Measurements from ENCODE around the gene TPST2.

The TPST2 gene

DNA sequence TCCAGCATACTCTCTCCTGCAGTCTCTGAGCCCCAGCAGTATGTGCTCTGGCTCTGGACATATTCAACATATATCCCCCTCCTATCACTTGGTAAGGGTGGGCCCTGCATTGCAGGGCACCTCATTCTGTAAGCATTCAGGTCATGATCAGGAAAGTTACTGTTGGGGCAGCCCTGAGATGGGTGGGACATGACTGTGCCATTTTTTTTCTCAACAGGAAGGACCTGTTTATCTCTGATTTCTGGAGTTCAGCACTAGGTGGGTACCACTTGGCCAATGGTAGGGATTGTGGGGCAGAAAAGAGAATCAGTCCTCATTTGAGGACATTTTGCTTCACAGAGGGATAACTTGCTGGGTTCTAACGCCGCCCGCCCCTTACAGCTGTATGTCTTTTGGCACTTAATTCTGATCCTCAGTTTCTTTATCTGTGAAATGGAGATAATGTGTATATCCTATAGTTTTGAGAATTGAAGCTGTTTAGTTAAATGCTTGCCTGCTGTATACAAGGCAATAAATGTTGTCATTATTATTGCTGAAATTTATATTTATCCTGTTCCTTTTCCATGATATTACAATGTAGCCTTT lies 104.0 kb downstream of the TPST2 start:
- Mint-ChIP-seq H3K9me3 (no peaks in the 10 kb centered on the region), H3K36me3 (ENCODE audit: low read depth) (peaks cover 22% of the 10 kb centered on the region), H3K27ac (peak overlapping the region; percentile 22 to 84 (median 65)), H3K4me1 (peaks cover 49% of the 10 kb centered on the region), H3K27me3 (ENCODE audit: low read depth) (no peaks in the 10 kb centered on the region), H3K4me3 (peak overlapping the region; percentile 90 to 97 (median 95))
- TF ChIP-seq, protein P1, sequence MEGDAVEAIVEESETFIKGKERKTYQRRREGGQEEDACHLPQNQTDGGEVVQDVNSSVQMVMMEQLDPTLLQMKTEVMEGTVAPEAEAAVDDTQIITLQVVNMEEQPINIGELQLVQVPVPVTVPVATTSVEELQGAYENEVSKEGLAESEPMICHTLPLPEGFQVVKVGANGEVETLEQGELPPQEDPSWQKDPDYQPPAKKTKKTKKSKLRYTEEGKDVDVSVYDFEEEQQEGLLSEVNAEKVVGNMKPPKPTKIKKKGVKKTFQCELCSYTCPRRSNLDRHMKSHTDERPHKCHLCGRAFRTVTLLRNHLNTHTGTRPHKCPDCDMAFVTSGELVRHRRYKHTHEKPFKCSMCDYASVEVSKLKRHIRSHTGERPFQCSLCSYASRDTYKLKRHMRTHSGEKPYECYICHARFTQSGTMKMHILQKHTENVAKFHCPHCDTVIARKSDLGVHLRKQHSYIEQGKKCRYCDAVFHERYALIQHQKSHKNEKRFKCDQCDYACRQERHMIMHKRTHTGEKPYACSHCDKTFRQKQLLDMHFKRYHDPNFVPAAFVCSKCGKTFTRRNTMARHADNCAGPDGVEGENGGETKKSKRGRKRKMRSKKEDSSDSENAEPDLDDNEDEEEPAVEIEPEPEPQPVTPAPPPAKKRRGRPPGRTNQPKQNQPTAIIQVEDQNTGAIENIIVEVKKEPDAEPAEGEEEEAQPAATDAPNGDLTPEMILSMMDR (IDR thresholded peaks at IDR 0.05; ENCODE audit: unreplicated experiment in 3 of 3), result no peak

DNA sequence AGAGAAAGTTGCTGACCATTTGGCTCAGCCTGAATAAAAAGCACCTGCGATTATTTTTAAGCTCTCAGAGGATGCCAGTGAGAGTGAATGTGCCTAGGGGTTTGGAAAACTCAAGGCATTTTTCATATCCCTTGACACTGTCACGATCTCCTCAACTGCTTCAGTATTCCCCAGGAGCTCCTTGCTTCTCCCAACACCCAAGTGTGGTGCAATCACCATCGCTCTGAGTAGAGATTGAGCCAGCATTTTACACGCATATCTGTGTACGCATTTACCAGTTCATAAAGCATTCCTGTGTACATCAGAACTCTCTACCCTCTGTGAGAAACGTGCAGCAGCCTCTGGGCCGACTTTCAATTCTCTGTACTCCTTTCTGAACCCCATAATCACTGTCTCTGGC lies 104.9 kb downstream of the TPST2 start:
- peaks cover 19% of the 10 kb centered on the region for H3K36me3 Mint-ChIP-seq (ENCODE audit: low read depth)

DNA sequence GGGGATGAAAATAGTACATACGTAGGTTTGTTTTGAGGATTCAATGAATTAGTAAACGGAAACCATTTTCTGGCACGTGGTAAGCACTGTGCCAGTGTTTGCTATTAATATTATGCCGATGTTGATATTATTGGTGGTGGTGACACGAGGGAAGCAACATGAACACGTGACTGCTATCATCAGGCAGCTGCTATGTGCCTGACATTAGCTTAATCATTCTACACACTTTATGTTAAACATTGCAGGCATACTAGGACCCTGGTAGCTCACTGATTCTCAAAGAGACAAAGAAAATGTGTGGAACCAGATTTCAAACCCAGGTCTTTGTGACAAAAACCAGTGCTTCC lies 105.6 kb downstream of the TPST2 start:
- H3K4me3 Mint-ChIP-seq, result peak overlapping the region; percentile 90 to 97 (median 95)
- no peaks in the 10 kb centered on the region for H3K27me3 Mint-ChIP-seq (ENCODE audit: low read depth)
- H3K4me1 Mint-ChIP-seq, result peaks cover 62% of the 10 kb centered on the region
- H3K36me3 Mint-ChIP-seq (ENCODE audit: low read depth), result peaks cover 20% of the 10 kb centered on the region
- TF ChIP-seq, protein P1 (IDR thresholded peaks at IDR 0.05; ENCODE audit: unreplicated experiment in 3 of 3), result no peak
- H3K9me3 Mint-ChIP-seq, result no peaks in the 10 kb centered on the region
- peak overlapping the region; percentile 84 to 98 (median 94) for H3K27ac Mint-ChIP-seq

More for the DNA sequence above, 104.9 kb downstream of the TPST2 start:
- no peaks in the 10 kb centered on the region for H3K27me3 Mint-ChIP-seq (ENCODE audit: low read depth)
- H3K4me1 Mint-ChIP-seq, result peaks cover 55% of the 10 kb centered on the region
- H3K9me3 Mint-ChIP-seq, result no peaks in the 10 kb centered on the region
- H3K27ac Mint-ChIP-seq, result peak overlapping the region; percentile 6 to 84 (median 65)
- H3K4me3 Mint-ChIP-seq, result peak overlapping the region; percentile 90 to 97 (median 95)
- TF ChIP-seq, protein P1 (IDR thresholded peaks at IDR 0.05; ENCODE audit: unreplicated experiment in 3 of 3), result no peak

DNA sequence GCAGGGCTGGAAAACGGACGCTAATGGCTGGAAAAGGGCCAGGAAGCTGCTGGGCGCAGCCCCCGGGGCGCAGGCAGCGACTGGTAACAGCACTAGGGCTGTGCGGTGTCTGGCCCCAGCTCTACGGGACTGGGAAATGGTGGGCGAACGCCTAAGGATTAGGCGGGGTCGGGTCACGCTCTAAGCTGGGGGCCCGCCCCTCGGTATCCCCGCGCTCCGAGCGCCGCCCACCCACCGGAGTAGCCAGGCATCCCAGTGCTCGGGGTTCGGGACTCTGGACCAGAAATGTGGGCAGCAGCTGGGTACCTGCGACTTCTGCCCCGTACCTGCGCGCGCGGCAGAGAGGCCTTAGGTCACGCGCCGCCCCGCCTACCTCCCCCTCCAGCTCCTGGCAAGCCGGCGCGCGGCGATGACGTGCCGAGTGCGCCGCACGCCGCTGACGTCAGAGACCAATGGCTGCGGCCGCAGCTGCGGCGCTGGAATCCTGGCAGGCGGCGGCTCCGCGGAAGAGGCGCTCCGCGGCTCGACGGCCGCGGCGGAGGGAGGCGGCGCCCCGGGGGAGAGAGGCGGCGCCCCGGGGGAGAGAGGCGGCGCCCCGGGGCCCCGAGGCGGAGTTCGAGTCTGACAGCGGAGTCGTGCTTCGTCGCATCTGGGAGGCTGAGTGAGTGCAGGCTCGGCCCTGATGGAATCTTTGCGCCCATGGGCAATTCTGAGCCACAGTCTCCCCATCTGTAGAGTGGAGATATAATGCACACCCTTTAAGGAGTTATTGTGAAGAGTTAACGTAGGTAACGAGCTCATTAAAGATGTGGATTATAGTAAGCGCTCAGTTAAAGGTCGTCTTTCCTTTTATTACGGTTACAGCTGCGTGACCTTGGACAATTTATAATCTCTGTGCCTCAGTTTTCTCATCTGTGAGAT lies 106.2 kb downstream of the TPST2 start, which contains the start of the genes HPS4 and SRRD:
Gene HPS4, minus strand, starts transcription at position 345 of the 921 bp plus-strand sequence. CDS start 2,021 bp downstream, outside the sequence.
Gene SRRD, plus strand, starts transcription at position 439 of the 921 bp plus-strand sequence. Its CDS starts 14 bp downstream, at position 453.
- peak within 1 kb of the TSS; percentile 90 to 97 (median 95) for H3K4me3 Mint-ChIP-seq
- H3K27me3 Mint-ChIP-seq (ENCODE audit: low read depth), result no peaks in the 10 kb centered on the region
- peaks cover 67% of the 10 kb centered on the region for H3K4me1 Mint-ChIP-seq
- H3K36me3 Mint-ChIP-seq (ENCODE audit: low read depth), result peaks cover 14% of the 10 kb centered on the region
- no peaks in the 10 kb centered on the region for H3K9me3 Mint-ChIP-seq
- H3K27ac Mint-ChIP-seq, result peak within 1 kb of the TSS; percentile 88 to 98 (median 98)
- TF ChIP-seq, protein P1 (IDR thresholded peaks at IDR 0.05; ENCODE audit: unreplicated experiment in 3 of 3), result no peak

DNA sequence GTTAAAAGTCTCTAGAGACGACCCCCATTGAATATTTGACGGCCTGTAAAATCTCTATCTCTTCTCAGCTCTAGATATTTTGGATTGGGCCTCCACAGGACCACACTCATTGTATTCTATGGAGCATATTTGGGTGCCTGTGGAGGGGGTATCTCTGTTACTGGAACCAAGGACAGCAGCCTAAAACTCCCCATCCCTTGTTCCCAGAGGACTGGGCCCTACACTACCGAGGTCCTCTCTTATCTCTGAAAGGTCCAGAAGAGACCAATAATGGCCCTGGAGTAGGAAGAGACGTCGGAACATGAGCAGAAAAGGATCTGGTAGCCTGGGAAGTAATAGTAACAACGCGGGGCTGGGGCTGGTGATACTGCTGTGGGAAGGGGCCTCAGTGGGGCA lies 106.9 kb downstream of the TPST2 start:
- Mint-ChIP-seq H3K36me3 (ENCODE audit: low read depth) (peaks cover 9% of the 10 kb centered on the region), H3K4me1 (peaks cover 67% of the 10 kb centered on the region)

More for the DNA sequence above, 106.9 kb downstream of the TPST2 start:
- Mint-ChIP-seq H3K27me3 (ENCODE audit: low read depth) (no peaks in the 10 kb centered on the region), H3K4me3 (peak overlapping the region; percentile 90 to 97 (median 95)), H3K9me3 (no peaks in the 10 kb centered on the region), H3K27ac (peak overlapping the region; percentile 88 to 98 (median 98))
- TF ChIP-seq, protein P1 (IDR thresholded peaks at IDR 0.05; ENCODE audit: unreplicated experiment in 3 of 3), result no peak

Measured in nephron (organoid).